GM21529 (cell line): ENCODE measurements around the gene RAB14.

Experiments used
- ATAC-seq: cut with Tn5 transposase; IDR thresholded peaks from one replicate; pipeline ENCODE4 v1.9.1; 2021; ENCODE audit not compliant: unreplicated experiment

The RAB14 gene

DNA sequence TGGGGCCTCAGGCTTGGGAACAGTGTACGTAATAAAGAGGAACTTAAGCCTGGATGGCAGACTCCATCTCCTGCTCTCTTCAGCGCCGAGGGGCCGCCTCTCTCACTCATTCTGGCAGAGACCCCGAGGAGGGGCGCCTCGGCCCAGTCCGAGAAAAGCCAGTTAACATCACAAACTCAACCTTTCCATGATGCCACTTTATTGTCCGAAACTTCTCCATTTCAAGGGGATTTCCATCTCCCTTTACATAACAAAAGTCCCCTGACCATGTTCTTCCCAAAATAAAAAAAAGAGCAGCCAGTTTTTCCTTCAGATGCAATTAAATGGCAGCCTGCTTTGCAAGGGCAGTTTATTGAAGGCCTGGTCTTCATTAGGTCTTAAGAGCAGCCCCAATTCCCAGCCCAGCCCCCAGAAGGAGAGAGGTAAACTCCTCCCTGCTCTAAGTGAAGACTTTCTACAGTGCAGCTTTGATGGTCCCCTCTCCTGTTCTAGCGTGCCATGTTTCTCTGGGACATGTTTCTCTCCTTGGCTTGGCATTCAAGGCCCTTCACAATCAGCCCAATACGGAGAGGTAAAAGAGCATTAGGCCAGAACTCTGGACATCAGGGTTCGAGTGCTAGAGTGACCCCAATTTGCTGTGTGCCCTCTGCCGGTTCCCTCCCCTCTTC lies 19.5 kb upstream of the RAB14 start:
- ATAC-seq, result no peak

DNA sequence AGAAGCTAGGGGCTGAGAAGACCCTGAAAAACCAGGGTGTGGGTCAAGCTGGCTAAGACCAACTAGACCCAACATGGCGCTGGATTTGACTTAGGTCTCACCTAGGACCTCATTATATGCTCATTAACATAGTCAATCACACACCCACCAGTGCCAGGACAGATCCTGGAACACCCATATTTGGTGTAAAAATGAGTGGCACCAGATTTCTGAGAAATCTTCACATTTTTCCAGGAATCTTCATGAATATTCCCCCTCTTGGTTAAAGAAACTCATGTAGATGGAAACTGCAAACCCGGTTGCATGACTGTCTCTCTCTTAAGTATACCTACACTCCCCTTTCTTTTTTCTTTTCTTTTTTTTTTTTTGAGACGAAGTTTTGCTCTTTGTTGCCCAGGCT lies 17.9 kb upstream of the RAB14 start:
- no peak for ATAC-seq

GRCh38 chr9:121218357-121219027 lies 16.8 kb upstream of the RAB14 start:
- no peak for ATAC-seq

GRCh38 chr9:121217609-121218292 lies 16.1 kb upstream of the RAB14 start:
- ATAC-seq, result peak; percentile 88

- no peak for ATAC-seq
Observed at GRCh38 chr9:121216271-121216805, 14.7 kb upstream of the RAB14 start.

DNA sequence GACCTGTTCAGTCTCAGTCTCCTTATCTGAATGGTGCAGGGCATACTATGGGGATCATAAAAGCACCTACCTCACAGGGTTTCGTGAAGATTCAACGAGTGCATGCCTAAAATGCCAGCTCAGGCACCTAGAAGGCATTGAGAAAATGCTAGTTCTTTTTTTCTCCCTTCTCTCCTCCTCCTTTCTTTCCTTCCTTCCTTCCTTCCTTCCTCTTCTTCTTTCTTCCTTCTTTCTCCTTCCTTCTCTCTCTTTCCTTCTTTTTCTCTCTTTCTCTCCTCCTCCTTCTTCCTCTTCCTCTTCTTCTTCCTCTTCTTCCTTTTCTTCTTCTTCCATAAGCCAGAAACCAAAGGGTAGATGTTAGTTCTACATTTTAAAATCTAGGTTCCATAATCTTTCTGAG lies 12.3 kb upstream of the RAB14 start:
- no peak for ATAC-seq

DNA sequence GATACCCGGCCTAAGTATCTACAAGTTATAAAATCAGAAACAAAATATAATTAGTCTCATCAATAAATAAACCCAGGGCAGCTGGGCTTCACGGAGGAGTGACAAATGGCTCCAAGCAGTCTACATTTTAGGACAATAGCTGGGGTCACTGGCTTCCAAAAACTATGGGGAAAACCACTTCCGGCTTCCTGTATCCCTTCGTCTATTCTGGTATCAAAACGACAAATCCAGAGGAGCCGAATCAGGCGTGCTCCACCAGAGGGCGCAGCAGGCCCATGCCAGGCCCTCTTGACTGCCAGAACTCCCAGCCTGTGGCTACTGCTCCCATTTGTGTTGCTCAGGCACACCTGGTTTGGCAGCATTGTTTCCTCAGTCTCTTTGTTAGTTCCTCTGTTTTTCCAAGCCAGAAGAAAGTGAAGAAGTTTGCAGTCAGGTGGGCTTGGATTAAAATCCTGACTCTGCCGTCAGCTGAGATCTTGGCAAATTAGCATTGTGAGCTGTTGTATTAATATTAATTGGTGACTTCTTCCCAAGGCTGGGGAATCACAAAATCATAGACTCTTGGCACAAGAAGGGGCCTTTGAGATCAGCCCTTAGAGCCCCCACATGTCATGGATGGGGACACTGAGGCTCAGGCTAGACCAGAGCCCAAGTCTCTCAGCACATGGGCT lies 11.6 kb upstream of the RAB14 start:
- peak; percentile 50 for ATAC-seq

- ATAC-seq, result no peak
Observed at GRCh38 chr9:121210536-121210935, 8.9 kb upstream of the RAB14 start.

DNA sequence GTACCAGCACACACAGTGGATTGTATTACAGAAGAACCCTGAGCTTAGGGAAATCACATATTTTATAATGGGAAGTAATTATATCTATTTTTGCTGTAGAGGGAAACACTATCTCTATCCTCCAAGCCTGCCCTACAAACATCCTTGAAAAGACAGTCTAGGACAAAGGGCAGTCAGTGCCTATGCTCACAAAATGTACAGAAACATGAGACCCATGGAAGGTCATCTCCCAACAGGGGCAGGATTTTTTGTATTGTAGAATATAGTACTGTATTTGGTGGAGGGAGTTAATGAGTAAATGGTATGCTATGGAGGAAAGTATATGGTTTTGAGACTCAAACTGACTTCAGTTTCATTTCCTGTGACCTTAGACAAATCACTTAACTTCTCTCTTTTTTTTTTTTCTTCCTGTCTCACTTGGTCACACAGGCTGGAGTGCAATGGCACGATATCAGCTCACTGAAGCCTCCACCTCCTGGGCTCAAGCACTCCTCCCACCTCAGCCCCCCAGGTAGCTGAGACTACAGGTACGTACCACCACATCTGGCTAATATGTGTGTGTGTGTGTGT lies 5.8 kb upstream of the RAB14 start:
- peak; percentile 91 for ATAC-seq

GRCh38 chr9:121206516-121207370 lies 5.1 kb upstream of the RAB14 start:
- ATAC-seq, result peak; percentile 20

DNA sequence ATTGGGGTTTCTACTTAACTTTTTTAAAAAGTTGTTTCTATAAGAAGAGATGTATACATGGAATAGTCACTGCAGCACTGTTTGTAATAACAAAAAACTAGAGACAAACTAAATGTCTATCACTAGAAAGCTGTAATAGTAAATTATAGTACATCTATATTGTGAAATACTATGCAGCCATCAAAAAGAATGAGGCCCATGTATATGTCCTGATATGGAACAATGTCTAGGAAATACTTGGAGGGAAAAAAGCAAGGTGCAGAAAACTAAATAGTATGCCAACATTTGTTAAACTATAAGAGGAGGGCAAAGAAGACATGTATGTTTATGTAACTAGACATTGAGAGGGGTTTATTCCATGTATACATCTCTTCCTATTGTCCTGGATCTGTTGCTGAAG lies 2.9 kb upstream of the RAB14 start:
- ATAC-seq, result no peak

DNA sequence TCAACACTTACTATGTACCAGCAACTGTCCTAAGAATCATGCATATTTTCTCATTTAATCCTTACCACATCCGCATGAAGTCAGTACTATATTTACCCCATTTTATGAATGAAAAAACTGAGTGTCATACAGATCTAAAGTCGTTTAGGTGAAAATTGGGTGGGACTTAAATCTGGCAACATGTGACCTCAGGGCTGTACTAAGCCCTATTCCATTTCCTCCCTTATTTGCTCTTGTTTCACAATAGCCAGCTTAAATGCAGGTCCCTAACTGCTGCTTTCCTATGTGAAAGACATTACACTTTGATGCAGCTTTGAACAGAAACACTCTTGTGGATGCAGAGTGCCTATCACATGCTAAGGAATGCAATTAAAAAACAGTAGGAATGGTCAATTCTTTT lies 2.5 kb upstream of the RAB14 start:
- no peak for ATAC-seq

DNA sequence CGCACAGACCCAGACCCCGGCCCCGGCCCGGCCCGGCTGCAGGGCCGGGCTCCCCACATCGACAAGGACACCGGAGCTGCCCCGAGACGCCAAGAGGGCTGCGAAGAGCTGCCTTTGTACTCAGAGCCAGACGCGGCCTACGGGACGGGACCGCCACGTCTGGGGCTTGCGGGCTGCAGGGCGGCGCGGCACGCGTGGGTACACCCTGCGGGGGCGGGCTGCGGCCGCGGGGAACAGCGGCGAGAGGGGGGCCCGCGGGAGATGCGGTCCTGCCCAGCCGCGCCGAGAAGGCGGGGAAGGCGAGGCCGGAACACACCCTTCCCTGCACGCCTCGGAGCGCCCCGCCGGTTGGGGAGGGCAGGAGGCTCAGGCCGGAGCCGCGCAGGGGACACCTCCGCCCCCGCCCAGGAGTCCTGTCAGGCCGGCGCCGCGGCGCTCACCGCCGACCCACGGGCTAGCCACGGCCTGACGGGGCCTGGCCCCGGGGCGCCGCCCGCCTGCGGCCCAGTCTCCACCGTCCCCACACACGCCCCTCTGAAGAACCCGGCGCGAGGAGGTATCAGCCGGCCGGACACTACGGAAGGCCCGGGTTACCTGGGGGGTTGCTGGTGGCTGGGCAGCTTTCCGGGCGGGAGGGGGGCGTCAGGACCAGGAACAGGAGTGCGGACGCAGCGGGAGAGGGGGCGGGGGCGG lies 478 bp downstream of the RAB14 start:
- ATAC-seq, result peak; percentile 19

DNA sequence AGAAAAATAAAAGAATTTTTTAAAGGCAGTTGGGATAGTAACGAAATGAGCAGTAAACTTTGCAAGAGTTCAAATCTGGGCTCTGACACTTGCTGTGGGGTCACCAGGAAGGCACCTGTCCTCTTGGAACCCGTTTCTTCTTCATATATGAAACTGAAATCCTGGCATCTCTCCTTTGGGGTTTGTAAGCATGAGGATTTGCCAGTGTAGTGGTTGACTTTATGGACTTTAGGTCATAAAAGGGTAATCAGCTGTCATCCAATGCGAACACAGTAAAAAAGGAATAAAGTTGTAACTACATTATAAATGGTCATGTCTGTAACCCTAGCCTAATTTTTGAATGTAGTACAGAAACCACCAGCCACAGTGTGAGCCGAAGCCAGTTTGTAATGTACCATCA lies 1.3 kb downstream of the RAB14 start:
- ATAC-seq, result no peak

GRCh38 chr9:121199921-121200320 lies 1.7 kb downstream of the RAB14 start:
- ATAC-seq, result no peak

- ATAC-seq, result no peak
Observed at GRCh38 chr9:121198512-121199042, 3.1 kb downstream of the RAB14 start.

DNA sequence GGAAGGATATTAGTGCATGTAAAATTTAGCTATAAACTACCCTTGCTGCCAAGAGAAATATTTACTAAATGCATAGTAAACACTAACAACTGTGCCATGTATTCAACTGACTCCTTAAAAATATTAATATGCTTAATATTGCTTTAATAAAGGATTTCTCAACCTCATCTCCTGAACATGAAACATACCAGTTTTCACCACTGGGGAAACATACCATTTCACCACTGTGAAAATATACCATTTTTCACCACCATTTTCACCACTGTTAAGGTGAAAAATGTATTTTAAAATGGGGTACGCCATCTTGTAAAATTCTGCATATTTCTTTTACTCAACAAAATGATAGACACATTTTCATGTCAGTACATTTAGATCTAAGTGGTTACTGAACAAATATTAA lies 4.5 kb downstream of the RAB14 start:
- no peak for ATAC-seq

- ATAC-seq, result peak; percentile 47
Observed at GRCh38 chr9:121196389-121196788, 5.3 kb downstream of the RAB14 start.

DNA sequence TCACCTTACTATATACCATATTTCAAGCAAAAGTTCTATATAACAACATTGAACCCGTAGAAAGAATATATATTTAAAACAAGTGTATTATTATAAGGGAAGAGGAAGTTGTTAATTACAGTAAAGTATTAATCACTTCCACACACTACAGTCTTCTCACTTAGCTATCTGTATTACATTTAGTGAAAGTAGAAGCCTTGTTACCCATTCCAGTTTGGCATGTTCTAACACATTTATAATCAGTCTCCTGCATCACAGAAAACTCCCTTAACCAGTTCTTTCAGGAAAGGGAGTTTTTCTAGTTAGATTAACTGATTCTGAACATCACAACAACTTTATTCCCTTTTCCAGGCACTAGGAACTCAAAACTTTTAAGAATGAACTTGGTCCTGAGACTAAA lies 6.9 kb downstream of the RAB14 start:
- ATAC-seq, result no peak
